Hindlimb muscle (tissue), 1 donor: Measurements from ENCODE around the gene TSHZ3. TPM values are rescaled to one million over a fixed set of nuclear protein-coding genes. Genes with fewer than 3 reads are reported as not detected.

Experiments used
- DNase-seq: peaks from one replicate; pipeline ENCODE4 v3.0.0-alpha.2; 2013
- polyA plus RNA-seq: library from polyadenylated mRNA; unstranded; fragments of 120-200 nt; gene quantifications from one replicate; pipeline ENCODE4 v1.2.1, GENCODE V29; 2013; ENCODE audit not compliant: insufficient read length

The TSHZ3 gene
- polyA plus RNA-seq, 1 donor = 17.6 TPM

- DNase-seq = no peak
Observed at GRCh38 chr19:31283701-31284100, 65.5 kb downstream of the TSHZ3 start.

GRCh38 chr19:31282346-31282745 is 66.9 kb downstream of the TSHZ3 start:
- DNase-seq = no peak

DNA sequence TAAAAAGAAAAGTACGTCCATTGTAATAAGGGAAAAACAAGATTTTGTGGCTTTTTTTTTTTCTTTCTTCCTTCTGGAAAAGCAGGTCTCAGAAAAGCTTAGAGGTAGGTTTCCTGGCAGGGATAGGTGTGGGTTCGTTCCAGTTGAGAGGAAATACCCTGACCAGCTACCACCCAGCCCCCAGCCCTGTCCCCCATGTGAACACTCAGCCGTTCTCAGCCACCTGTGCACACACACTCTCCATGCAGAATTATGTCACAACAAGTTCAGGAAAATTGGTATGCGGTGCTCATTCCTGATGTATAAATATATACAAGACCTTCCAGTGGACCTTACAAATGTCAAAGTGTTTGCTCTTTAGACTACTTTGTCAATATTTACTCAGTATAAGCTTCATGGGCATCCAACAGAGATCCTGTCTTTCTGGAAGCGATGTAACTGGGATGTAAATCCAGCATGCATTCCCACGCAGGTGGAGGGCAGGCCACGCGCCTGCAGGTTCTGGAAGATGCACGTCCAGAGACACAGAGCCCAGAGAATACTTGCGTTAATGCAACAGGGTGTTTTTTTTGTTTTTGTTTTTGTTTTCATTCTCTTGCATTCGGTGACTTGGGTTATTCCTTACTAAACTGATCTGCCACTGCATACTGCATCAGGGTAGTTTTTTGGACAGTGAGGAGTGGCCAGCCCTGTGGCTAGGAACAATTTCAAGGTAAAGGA is 68.8 kb downstream of the TSHZ3 start:
- DNase-seq = no peak

GRCh38 chr19:31279436-31279765 is 69.8 kb downstream of the TSHZ3 start:
- no peak for DNase-seq

DNA sequence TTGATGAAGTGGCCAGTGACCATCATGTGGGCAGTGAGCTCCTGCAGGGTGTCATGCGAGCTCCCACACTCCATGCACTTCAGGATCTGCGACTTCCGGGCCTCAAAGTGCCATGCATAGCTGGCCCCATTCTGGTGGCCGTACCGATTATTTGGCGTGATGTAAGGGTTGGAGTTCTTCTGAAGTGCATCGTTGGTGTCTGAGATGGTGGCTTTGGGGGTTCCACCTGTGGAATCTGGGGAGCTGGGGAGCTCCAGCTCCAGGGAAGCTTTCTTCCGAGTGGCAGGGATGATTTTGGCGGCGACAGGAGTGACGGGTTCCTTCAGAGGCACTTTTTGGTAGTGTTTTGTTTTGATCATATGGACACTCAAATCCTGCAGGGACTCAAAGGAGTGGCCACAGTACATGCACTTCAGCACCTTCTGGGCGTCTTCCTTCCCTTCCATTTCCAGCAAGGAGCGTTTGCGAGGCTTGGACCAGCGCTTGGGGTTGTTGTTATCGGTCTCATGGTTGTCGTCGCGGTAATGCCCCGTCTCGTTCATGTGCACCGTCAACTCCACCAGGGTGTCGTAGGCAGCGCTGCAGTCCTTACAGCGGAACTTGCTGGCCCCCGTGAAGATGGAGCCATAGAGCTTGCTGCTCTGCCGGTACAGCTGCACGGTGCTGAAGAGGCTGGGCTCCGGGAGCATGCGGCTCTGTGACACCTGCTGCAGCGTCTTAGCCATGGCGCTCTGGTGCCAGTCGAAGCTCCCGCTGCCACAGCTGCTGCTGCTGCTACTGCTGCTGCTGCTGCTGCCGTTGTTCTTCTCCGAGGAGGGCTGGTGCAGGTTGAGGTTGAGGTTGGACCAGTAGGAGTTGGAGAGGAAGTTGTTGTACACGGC is 70.4 kb downstream of the TSHZ3 start:
- no peak for DNase-seq

DNA sequence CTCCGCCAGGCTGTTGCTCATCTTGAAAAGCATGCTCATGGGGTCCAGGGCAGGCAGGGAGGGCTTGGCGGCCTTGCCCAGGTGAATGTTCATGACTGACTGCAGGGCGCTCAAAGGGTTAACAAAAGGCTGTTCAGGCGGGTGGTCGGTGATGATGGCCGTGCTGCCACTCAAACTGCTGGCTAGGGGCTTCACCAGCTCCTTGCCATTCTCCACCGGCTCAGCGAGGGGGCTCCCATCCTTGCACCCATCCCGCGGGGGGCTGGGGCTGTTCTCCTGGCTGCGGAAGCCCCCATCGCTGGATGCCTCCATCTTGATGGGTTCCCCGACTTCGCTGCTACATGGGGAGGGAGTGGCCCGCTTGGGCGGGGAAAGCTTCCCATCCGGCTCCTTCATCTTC is 71.7 kb downstream of the TSHZ3 start:
- no peak for DNase-seq

GRCh38 chr19:31276831-31277230 is 72.4 kb downstream of the TSHZ3 start:
- no peak for DNase-seq

DNA sequence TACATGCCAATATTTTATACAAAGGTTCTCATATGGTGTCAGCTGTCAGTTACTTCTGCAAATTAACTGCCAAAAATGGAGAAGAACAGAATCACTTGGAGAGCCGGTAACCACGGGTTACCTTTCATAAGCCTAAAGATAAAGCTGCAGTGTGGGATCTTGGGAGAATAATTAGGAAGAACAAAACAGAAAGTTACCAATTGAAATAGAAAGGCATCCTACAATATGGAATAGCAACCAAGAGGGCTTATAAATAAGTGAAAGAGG is 74.2 kb downstream of the TSHZ3 start:
- DNase-seq = no peak

- no peak for DNase-seq
Observed at GRCh38 chr19:31274251-31275067, 74.8 kb downstream of the TSHZ3 start.

- no peak for DNase-seq
Observed at GRCh38 chr19:31272583-31273106, 76.6 kb downstream of the TSHZ3 start.

- DNase-seq = no peak
Observed at GRCh38 chr19:31271306-31271911, 77.8 kb downstream of the TSHZ3 start.

GRCh38 chr19:31270897-31271296 is 78.3 kb downstream of the TSHZ3 start:
- DNase-seq = no peak

DNA sequence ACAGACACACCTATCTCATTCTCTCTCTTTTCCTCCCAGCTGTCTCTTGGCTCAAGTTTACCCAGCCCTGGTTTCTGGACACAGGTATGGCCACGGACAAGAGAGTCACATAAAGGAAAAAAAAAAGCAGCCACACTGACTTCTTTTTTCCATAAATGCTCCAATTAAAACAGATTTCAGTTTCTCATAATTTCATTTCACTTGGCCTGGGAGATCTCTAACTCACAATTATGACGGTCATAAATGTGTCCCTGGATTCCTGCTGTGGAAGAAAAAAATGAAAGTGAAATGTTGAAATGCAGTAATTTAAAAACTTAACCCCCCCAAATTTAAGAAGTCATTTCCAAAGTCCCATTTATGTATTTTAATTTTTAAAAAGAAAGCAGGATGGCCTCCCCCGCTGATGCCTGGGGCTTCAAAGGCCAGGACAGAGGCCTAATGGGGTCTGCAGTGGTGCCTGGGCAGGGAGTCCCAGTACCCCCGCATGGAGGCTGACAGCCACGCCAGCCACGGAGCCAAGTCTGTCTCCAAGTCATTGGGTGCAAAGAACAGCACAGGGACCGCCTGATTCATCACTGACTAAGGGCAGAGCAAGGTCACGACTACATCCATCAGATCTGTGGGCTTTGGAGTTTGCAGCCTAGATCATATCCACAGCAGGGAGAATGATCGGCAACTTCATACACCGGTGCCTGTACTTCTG is 79.7 kb downstream of the TSHZ3 start:
- DNase-seq = no peak

GRCh38 chr19:31268751-31269383 is 80.4 kb downstream of the TSHZ3 start:
- no peak for DNase-seq

- DNase-seq = no peak
Observed at GRCh38 chr19:31266731-31267130, 82.5 kb downstream of the TSHZ3 start.

DNA sequence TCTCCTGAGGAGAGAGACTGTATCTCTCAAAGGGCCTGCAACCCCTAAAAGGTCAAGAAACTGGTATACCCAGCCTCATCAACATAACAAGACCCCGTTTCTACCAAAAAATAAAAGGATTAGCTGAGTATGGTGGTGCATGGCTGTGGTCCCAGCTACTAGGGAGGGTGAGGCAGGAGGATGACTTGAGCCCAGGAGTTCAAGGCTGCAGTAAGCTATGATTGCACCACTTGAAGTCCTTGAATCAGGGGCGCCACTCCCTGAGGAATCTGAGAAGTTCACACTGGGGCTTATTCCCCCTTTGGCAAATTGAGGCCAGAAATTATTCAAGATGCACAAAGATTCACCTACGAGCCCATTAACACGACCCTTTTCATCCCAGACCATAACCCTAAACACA is 83.0 kb downstream of the TSHZ3 start:
- DNase-seq = no peak

- DNase-seq = no peak
Observed at GRCh38 chr19:31264041-31264778, 85.0 kb downstream of the TSHZ3 start.

DNA sequence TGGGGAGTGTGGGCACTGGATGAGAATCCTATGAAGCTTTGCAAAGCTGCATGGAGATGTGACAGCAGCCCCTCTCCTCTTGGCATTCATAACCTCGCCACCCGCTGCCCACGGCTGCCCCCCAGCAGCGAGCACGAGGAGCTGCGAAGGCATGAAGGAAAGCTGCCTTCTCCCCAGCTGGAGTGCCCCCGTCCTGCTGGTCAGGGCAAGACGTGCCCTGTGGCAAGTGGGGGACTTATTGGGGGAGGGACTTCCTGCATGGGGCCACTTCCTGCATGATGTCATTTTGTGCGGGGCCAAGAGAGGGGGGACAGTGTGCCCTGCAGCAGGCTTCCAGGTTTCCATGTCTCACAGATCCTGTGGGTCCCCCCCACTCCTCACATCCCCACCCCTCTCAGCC is 85.9 kb downstream of the TSHZ3 start:
- DNase-seq = no peak

GRCh38 chr19:31262725-31263191 is 86.5 kb downstream of the TSHZ3 start:
- no peak for DNase-seq

DNA sequence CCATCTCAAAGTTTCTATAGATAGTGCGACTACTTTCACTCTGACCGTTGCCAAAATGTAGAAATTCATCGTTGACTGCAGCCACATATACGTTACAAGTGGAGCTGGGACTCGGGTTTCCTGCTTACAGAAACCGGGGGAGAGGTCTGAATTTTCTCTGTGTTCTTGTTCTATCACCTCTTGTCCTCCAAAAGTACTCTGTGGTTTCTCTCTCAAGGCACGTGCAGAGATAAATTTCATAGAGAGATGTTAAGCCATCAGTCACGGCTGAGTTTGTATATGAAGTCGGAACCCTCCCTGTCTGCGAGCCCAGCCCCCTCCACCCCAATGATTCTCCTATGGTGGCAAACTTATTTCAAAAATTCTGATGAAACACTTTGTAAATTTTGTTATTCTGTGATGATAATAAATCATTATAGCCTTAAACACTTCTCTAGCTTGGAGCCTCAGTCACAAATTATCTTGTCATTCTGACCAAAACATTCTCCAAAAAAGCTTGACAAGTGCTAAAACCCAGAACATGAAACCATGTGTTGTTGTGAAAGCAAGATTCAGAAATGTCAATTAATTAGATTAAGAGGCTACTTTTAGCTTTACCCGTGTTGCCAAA is 87.5 kb downstream of the TSHZ3 start:
- no peak for DNase-seq
